Smooth muscle cell (in vitro differentiated cells): Measurements from ENCODE around the gene WDR5. TPM values are rescaled to one million over a fixed set of nuclear protein-coding genes. Genes with fewer than 3 reads are reported as not detected.
A peak's percentile ranks its signal among the peaks of the same experiment; 100 is the strongest.

Source experiments
- DNase-seq: peaks from one replicate; lab custom pipeline; 2025; ENCODE audit not compliant: unreplicated experiment; lab: John Stamatoyannopoulos, UW
- H2AFZ ChIP-seq: fragments of 200-600 bp; sonication (generic); 2 replicates; pipeline ENCODE4 v1.6.0; 2016; ENCODE audit warnings: antibody characterized with exemption, low read depth, mild to moderate bottlenecking
- H3F3A ChIP-seq: fragments of 200-600 bp; sonication (generic); 2 replicates; pipeline ENCODE4 v1.6.0; 2017; ENCODE audit warnings: antibody characterized with exemption, low read depth
- H3K27ac ChIP-seq: fragments of 200-600 bp; sonication (generic); 2 replicates; pipeline ENCODE4 v1.5.1; 2016; ENCODE audit warnings: low read depth, mild to moderate bottlenecking
- H3K27me3 ChIP-seq: fragments of 200-600 bp; sonication (generic); 2 replicates; pipeline ENCODE4 v1.6.1; 2016; ENCODE audit warnings: low read depth, mild to moderate bottlenecking
- H3K36me3 ChIP-seq: fragments of 200-600 bp; sonication (generic); 2 replicates; pipeline ENCODE4 v1.5.1; 2016; ENCODE audit warnings: low read depth
- H3K4me1 ChIP-seq: fragments of 200-600 bp; sonication (generic); 2 replicates; pipeline ENCODE4 v1.5.1; 2016; ENCODE audit warnings: low read depth
- H3K4me2 ChIP-seq: fragments of 200-600 bp; sonication (generic); 2 replicates; pipeline ENCODE4 v1.6.0; 2016; ENCODE audit warnings: mild to moderate bottlenecking
- H3K4me3 ChIP-seq: fragments of 200-600 bp; sonication (generic); 2 replicates; pipeline ENCODE4 v1.5.1; 2016; ENCODE audit warnings: mild to moderate bottlenecking
- H3K79me2 ChIP-seq: fragments of 200-600 bp; sonication (generic); 2 replicates; pipeline ENCODE4 v1.6.0; 2016; ENCODE audit warnings: low read depth, mild to moderate bottlenecking
- H3K9ac ChIP-seq: fragments of 200-600 bp; sonication (generic); 2 replicates; pipeline ENCODE4 v1.6.0; 2016; ENCODE audit warnings: low read depth
- H3K9me3 ChIP-seq: fragments of 200-600 bp; sonication (generic); replicated peaks from 2 replicates; pipeline ENCODE4 v1.5.1; 2016; ENCODE audit warnings: low read depth
- H4K20me1 ChIP-seq: fragments of 200-600 bp; sonication (generic); 2 replicates; pipeline ENCODE4 v1.6.0; 2016; ENCODE audit warnings: low read depth
- CTCF ChIP-seq: fragments of 200-600 bp; sonication (generic); IDR thresholded peaks from 2 replicates; pipeline ENCODE4 v1.5.1; 2017; ENCODE audit warnings: borderline replicate concordance, mild to moderate bottlenecking, antibody characterized with exemption; ENCODE audit not compliant: insufficient read depth, poor library complexity, severe bottlenecking
- WGBS: methylation state at CpG from one replicate; pipeline ENCODE4 v1.1.7; 2016; ENCODE audit warnings: low lambda C conversion rate; 5-methylcytosine and 5-hydroxymethylcytosine counted together
- polyA plus RNA-seq: library from polyadenylated mRNA; unstranded; fragments of >200 nt; fragmentation: Nextera tagmentation; extraction: Ambion mirVana; gene quantifications from 2 replicates; pipeline ENCODE4 v1.2.1, GENCODE V29; 2016
- total RNA-seq: library from RNA; depleted of rRNA; stranded (reverse); fragments of >200 nt; gene quantifications from 2 replicates; pipeline ENCODE4 v1.2.3, GENCODE V29; 2014

The WDR5 gene
- total and polyA plus RNA-seq, 2 experiments from 2014 or later = 9.8 to 15.7 TPM

GRCh38 chr9:134171316-134172197, 35.7 kb downstream of the WDR5 start:
- Histone ChIP-seq H3K27ac (no peak overlapping the region), H3K4me3 (no peak overlapping the region), H3K79me2 (no peaks in the 10 kb centered on the region), H3K27me3 (no peaks in the 10 kb centered on the region), H3F3A (no peaks in the 10 kb centered on the region), H3K9me3 (no peaks in the 10 kb centered on the region), H4K20me1 (no peaks in the 10 kb centered on the region), H3K4me2 (peak overlapping the region; percentile 45), H3K9ac (no peak overlapping the region), H3K36me3 (no peaks in the 10 kb centered on the region), H3K4me1 (no peaks in the 10 kb centered on the region), H2AFZ (no peak overlapping the region)
- no peak for TF ChIP-seq CTCF
- WGBS = 67% methylated on average over 23 of the region's 23 CpGs
- DNase-seq = no peak

- Histone ChIP-seq H3K36me3 (no peaks in the 10 kb centered on the region), H3K4me1 (no peaks in the 10 kb centered on the region), H3K27ac (no peak overlapping the region), H4K20me1 (no peaks in the 10 kb centered on the region), H2AFZ (no peak overlapping the region), H3K4me2 (peak overlapping the region; percentile 45), H3K4me3 (no peak overlapping the region), H3K9ac (no peak overlapping the region), H3K79me2 (no peaks in the 10 kb centered on the region), H3K9me3 (no peaks in the 10 kb centered on the region), H3K27me3 (no peaks in the 10 kb centered on the region), H3F3A (no peaks in the 10 kb centered on the region)
- 94% methylated on average over 28 of the region's 31 CpGs for WGBS
- DNase-seq = no peak
- TF ChIP-seq CTCF = no peak
These were observed 36.6 kb downstream of the WDR5 start for GRCh38 chr9:134172198-134173126.

- Histone ChIP-seq H3K4me3 (no peak overlapping the region), H3K4me2 (no peak overlapping the region), H3K27me3 (no peaks in the 10 kb centered on the region), H4K20me1 (no peaks in the 10 kb centered on the region), H3K36me3 (no peaks in the 10 kb centered on the region), H3K4me1 (no peaks in the 10 kb centered on the region), H3K9ac (no peak overlapping the region), H3K9me3 (no peaks in the 10 kb centered on the region), H2AFZ (no peak overlapping the region), H3F3A (no peaks in the 10 kb centered on the region), H3K79me2 (no peaks in the 10 kb centered on the region), H3K27ac (no peak overlapping the region)
- 96% methylated on average over 40 of the region's 46 CpGs for WGBS
- TF ChIP-seq CTCF = no peak
- no peak for DNase-seq
These were observed 37.5 kb downstream of the WDR5 start for GRCh38 chr9:134173127-134174072.
